ENCODE data around the gene PCDH9. TPM values are rescaled to one million over a fixed set of nuclear protein-coding genes. Genes with fewer than 3 reads are reported as not detected.
A peak's percentile ranks its signal among the peaks of the same experiment; 100 is the strongest.

The PCDH9 gene
- polyA plus RNA-seq, 4 donors: 0.27 to 1.1 (median 0.72) TPM; not detected in 1

DNA sequence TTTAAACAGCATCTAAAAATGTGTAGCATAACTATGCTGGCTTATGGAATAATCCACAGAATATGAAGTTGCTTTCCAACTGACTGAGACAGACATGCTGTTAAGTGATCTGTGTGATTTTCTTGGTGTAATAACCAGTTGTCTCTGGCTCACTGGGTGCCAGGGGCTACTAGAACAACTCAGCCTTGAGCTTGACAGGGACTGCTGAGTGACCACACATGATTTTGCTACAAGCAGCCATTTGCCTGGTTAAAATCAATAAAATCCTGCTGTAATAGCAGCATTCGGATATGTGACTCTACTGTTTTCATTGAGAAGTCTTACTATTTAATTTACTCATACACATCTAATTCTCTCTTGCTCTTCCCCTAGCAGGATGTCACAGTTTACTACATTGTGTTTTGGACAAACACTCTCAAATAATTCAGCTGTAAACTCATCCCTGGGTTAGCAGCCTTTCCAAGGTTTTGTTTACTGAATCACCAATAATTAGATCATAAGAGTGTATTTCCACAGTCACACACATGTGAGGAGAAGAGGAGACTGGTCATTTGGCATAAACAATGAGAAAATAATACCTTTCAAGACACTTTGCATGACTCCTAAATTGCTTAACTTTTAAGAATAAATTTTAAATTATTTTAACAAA lies 426.2 kb downstream of the PCDH9 start:
- no peak for FAIRE-seq
- no peak overlapping the region for H3K27ac ChIP-seq (ENCODE audit: low read depth in 1 of 3, low read length in 2 of 3)
- no peak for DNase-seq
- H3K4me1 ChIP-seq (ENCODE audit: control insufficient read depth in 3 of 3, insufficient read depth in 2 of 3, low read depth in 1 of 3, low read length in 2 of 3): no peaks in the 10 kb centered on the region
- no peaks in the 10 kb centered on the region for H3K27me3 ChIP-seq (ENCODE audit: control insufficient read depth in 3 of 3, insufficient read depth in 3 of 3, low read length in 3 of 3)
- no peaks in the 10 kb centered on the region for H3K9me3 ChIP-seq (ENCODE audit: control insufficient read depth in 2 of 2, insufficient read depth in 1 of 2, low read depth in 1 of 2, low read length in 1 of 2)
- H3K4me3 ChIP-seq (ENCODE audit: low read depth in 1 of 3, low read length in 3 of 3): no peak overlapping the region
- WGBS, 3 donors: 49 to 50% (median 49%) methylated on average over 1 of the region's 1 CpG
- no peaks in the 10 kb centered on the region for H3K36me3 ChIP-seq (ENCODE audit: control insufficient read depth in 3 of 3, insufficient read depth in 2 of 3, low read depth in 1 of 3, low read length in 3 of 3)

DNA sequence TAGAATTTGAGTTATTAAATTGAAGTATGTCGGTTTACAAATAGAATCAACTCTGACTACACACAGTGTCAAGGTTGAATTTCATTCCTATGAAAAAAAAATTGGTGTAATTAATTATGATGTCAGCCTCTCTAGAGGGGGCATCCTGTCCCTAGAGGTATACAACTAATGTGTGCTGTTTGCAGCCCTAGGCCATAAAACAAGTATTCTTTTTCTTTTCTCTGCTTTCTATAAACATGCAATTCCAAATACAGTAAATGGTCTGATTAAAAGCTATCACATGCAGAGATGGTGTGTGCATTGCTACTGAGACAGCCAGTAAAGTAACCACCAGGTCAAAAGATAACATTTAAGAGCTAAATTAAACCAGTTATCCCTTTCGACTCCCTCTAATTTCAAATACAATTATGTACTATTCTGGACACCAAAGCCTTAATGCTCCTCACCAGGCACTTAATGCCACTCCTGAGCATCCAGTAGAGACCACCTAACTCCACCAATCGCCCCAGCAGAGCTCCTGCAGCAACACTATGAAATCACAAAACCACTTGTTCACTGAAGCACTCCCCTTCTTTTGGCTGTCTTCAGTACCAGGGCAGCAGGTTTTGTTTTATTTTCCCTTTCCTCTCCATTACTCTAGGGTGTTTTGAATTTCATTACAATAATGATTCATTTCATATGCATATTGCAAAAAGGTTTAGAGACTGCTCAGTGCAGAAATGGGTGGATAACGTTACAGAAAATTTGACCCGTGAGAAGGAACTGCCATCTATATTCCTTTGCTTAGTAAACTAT lies 426.9 kb downstream of the PCDH9 start:
- Histone ChIP-seq H3K9me3 (ENCODE audit: control insufficient read depth in 2 of 2, insufficient read depth in 1 of 2, low read depth in 1 of 2, low read length in 1 of 2) (no peaks in the 10 kb centered on the region), H3K4me1 (ENCODE audit: control insufficient read depth in 3 of 3, insufficient read depth in 2 of 3, low read depth in 1 of 3, low read length in 2 of 3) (no peaks in the 10 kb centered on the region), H3K27me3 (ENCODE audit: control insufficient read depth in 3 of 3, insufficient read depth in 3 of 3, low read length in 3 of 3) (no peaks in the 10 kb centered on the region), H3K4me3 (ENCODE audit: low read depth in 1 of 3, low read length in 3 of 3) (no peak overlapping the region), H3K27ac (ENCODE audit: low read depth in 1 of 3, low read length in 2 of 3) (no peak overlapping the region), H3K36me3 (ENCODE audit: control insufficient read depth in 3 of 3, insufficient read depth in 2 of 3, low read depth in 1 of 3, low read length in 3 of 3) (no peaks in the 10 kb centered on the region)
- FAIRE-seq (no peak), DNase-seq (no peak)
- 65 to 75% (median 74%) methylated on average over 5 of the region's 5 CpGs for WGBS, 3 donors

DNA sequence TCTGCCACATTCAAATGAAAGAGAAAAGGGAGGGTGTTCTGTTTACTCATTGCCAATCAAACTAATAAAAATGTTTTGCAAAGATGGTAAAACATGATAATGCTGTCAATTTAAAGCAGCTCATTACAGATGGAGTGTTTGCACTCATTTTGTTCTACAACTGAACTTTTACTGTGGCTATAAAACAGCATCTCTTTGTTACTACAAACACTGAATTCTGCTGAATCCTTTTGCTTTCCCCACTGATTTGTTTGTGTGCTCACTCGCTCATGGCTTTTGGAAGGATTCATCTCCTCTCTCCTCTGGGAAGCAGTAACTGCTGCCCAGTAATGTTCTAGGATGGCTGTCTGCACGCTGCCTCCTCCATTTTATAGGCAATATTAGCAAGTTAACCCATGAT lies 434.5 kb downstream of the PCDH9 start:
- DNase-seq: no peak
- Histone ChIP-seq H3K4me1 (ENCODE audit: control insufficient read depth in 3 of 3, insufficient read depth in 2 of 3, low read depth in 1 of 3, low read length in 2 of 3) (no peaks in the 10 kb centered on the region), H3K36me3 (ENCODE audit: control insufficient read depth in 3 of 3, insufficient read depth in 2 of 3, low read depth in 1 of 3, low read length in 3 of 3) (no peaks in the 10 kb centered on the region), H3K27ac (ENCODE audit: low read depth in 1 of 3, low read length in 2 of 3) (no peak overlapping the region), H3K27me3 (ENCODE audit: control insufficient read depth in 3 of 3, insufficient read depth in 3 of 3, low read length in 3 of 3) (no peaks in the 10 kb centered on the region), H3K9me3 (ENCODE audit: control insufficient read depth in 2 of 2, insufficient read depth in 1 of 2, low read depth in 1 of 2, low read length in 1 of 2) (no peaks in the 10 kb centered on the region), H3K4me3 (ENCODE audit: low read depth in 1 of 3, low read length in 3 of 3) (no peak overlapping the region)
- WGBS, 3 donors: 45 to 68% (median 46%) methylated on average over 2 of the region's 2 CpGs
- no peak for FAIRE-seq

DNA sequence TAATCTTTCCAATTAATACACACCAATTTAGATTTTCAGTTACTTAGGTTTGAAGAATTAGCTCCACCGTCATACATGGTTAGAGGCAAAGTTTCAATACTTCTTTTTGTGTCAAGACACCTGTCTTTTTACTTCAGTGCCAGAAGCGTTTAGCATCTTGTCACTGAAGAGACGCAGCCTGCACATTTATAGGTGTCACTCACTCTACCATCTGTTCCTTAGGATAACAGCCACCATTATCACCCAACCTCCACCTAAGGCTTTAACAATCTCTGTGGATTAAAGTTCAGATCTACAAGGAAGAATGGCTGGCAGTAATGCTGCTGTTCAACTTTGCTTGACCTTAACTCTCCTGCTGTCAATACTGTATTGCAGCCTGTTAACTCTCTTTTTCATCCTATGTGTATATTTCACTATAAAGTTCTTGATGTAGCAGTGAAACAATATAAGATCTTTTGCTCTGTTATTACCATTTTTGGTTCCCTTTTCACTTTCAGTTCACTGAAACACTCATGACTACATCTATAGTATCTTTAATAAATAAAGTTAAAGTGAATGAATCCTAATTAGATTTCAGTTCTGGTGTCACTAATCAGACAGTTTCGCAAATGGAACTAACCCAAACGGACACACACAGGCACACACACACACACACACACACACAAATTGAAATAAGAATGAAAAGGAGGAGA lies 435.6 kb downstream of the PCDH9 start:
- WGBS, 3 donors: 35 to 67% (median 51%) methylated on average over 5 of the region's 5 CpGs
- no peaks in the 10 kb centered on the region for H3K4me1 ChIP-seq (ENCODE audit: control insufficient read depth in 3 of 3, insufficient read depth in 2 of 3, low read depth in 1 of 3, low read length in 2 of 3)
- peak; percentile 1 to 2 for DNase-seq
- no peaks in the 10 kb centered on the region for H3K9me3 ChIP-seq (ENCODE audit: control insufficient read depth in 2 of 2, insufficient read depth in 1 of 2, low read depth in 1 of 2, low read length in 1 of 2)
- H3K27me3 ChIP-seq (ENCODE audit: control insufficient read depth in 3 of 3, insufficient read depth in 3 of 3, low read length in 3 of 3): no peaks in the 10 kb centered on the region
- no peak overlapping the region for H3K27ac ChIP-seq (ENCODE audit: low read depth in 1 of 3, low read length in 2 of 3)
- no peaks in the 10 kb centered on the region for H3K36me3 ChIP-seq (ENCODE audit: control insufficient read depth in 3 of 3, insufficient read depth in 2 of 3, low read depth in 1 of 3, low read length in 3 of 3)
- no peak for FAIRE-seq
- no peak overlapping the region for H3K4me3 ChIP-seq (ENCODE audit: low read depth in 1 of 3, low read length in 3 of 3)

DNA sequence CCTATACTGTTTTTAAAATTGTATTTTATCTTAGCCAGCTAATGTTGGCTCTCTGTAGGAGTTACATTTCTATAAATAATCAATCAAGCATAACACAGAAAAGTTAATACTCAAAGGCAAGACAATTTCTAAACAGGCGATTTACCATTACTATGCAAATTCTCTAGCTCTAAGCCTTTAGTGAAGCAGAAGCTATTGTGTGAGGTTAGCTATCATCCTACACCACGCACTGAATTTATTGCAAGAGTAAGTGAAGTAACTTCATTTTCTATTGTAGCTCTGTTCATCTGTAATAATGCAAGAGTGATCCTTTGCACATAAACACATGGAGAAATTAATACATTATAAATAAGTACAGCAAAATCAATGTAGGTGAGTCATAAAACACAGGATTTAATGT lies 439.3 kb downstream of the PCDH9 start:
- DNase-seq (no peak), FAIRE-seq (no peak)
- no peak overlapping the region for H3K4me3 ChIP-seq (ENCODE audit: low read depth in 1 of 3, low read length in 3 of 3)
- H3K4me1 ChIP-seq (ENCODE audit: control insufficient read depth in 3 of 3, insufficient read depth in 2 of 3, low read depth in 1 of 3, low read length in 2 of 3): no peaks in the 10 kb centered on the region
- H3K36me3 ChIP-seq (ENCODE audit: control insufficient read depth in 3 of 3, insufficient read depth in 2 of 3, low read depth in 1 of 3, low read length in 3 of 3): no peaks in the 10 kb centered on the region
- no peaks in the 10 kb centered on the region for H3K27me3 ChIP-seq (ENCODE audit: control insufficient read depth in 3 of 3, insufficient read depth in 3 of 3, low read length in 3 of 3)
- no peaks in the 10 kb centered on the region for H3K9me3 ChIP-seq (ENCODE audit: control insufficient read depth in 2 of 2, insufficient read depth in 1 of 2, low read depth in 1 of 2, low read length in 1 of 2)
- no peak overlapping the region for H3K27ac ChIP-seq (ENCODE audit: low read depth in 1 of 3, low read length in 2 of 3)
- 81 to 86% (median 86%) methylated on average over 2 of the region's 2 CpGs for WGBS, 3 donors

DNA sequence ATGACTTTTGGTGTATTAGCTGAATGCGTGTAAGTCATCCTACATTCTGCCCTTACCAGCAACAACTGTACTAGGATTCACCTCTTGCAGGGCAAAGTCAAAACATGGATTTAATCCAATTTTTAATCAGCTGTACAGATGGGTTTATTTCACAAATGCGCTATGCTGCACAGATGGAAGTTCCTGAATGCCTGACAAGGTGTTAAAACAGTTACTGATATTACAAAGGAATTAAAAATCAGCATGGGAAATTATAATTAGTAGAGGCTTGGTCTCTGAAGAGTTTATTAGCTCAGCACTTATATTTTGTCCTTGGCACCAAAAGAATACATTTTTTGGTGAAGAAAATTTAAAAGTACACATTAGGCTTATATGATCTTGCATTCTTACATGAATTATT lies 448.9 kb downstream of the PCDH9 start:
- DNase-seq (no peak), FAIRE-seq (no peak)
- H3K4me3 ChIP-seq (ENCODE audit: low read depth in 1 of 3, low read length in 3 of 3): no peak overlapping the region
- H3K36me3 ChIP-seq (ENCODE audit: control insufficient read depth in 3 of 3, insufficient read depth in 2 of 3, low read depth in 1 of 3, low read length in 3 of 3): no peaks in the 10 kb centered on the region
- no peaks in the 10 kb centered on the region for H3K9me3 ChIP-seq (ENCODE audit: control insufficient read depth in 2 of 2, insufficient read depth in 1 of 2, low read depth in 1 of 2, low read length in 1 of 2)
- no peaks in the 10 kb centered on the region for H3K4me1 ChIP-seq (ENCODE audit: control insufficient read depth in 3 of 3, insufficient read depth in 2 of 3, low read depth in 1 of 3, low read length in 2 of 3)
- whole genome bisulfite sequencing, 3 donors: 80 to 87% (median 86%) methylated on average over 2 of the region's 2 CpGs
- H3K27me3 ChIP-seq (ENCODE audit: control insufficient read depth in 3 of 3, insufficient read depth in 3 of 3, low read length in 3 of 3): no peaks in the 10 kb centered on the region
- H3K27ac ChIP-seq (ENCODE audit: low read depth in 1 of 3, low read length in 2 of 3): no peak overlapping the region

DNA sequence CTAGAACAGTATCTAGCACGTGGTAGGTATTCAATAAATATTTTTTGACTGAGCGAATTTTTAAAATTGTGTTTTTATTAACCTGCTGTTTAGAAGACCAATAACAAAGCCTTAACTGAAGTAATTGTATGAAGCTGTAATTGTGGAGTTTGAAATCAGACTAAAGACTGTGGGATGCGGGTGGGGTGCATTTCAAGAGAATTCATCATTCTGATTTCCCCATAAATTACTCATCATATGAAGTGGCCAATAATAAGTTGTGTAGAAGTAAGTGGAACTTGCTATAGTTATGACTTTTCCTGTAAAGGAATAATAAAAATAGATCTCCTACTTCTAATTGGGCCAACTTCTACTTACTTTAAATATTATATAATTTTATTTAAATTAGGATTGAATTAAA lies 449.3 kb downstream of the PCDH9 start:
- Histone ChIP-seq H3K36me3 (ENCODE audit: control insufficient read depth in 3 of 3, insufficient read depth in 2 of 3, low read depth in 1 of 3, low read length in 3 of 3) (no peaks in the 10 kb centered on the region), H3K9me3 (ENCODE audit: control insufficient read depth in 2 of 2, insufficient read depth in 1 of 2, low read depth in 1 of 2, low read length in 1 of 2) (no peaks in the 10 kb centered on the region), H3K27ac (ENCODE audit: low read depth in 1 of 3, low read length in 2 of 3) (no peak overlapping the region), H3K27me3 (ENCODE audit: control insufficient read depth in 3 of 3, insufficient read depth in 3 of 3, low read length in 3 of 3) (no peaks in the 10 kb centered on the region), H3K4me3 (ENCODE audit: low read depth in 1 of 3, low read length in 3 of 3) (no peak overlapping the region), H3K4me1 (ENCODE audit: control insufficient read depth in 3 of 3, insufficient read depth in 2 of 3, low read depth in 1 of 3, low read length in 2 of 3) (no peaks in the 10 kb centered on the region)
- DNase-seq: no peak
- WGBS, 3 donors: 54 to 78% (median 57%) methylated on average over 3 of the region's 3 CpGs
- no peak for FAIRE-seq

DNA sequence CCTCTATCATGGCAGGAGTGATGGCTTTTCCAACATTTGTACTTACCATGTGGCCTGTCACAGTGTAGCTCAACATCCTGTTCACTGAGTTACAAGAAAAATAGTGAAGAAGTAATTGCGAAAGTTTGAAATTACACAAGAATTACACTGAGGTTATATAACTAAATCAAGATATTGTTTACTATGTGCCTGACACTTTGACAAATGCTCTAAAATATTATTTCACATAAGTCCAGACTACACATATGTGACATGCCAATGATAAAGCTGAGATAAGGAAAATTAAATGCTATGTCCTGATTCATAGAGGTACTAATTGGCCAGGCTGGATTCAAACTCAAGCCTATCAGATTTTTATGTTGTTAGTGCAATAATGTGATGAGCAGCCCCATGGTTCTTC lies 451.7 kb downstream of the PCDH9 start:
- no peaks in the 10 kb centered on the region for H3K9me3 ChIP-seq (ENCODE audit: control insufficient read depth in 2 of 2, insufficient read depth in 1 of 2, low read depth in 1 of 2, low read length in 1 of 2)
- DNase-seq: no peak
- 94 to 98% (median 95%) methylated on average over 1 of the region's 1 CpG for WGBS, 3 donors
- FAIRE-seq: no peak
- no peaks in the 10 kb centered on the region for H3K4me1 ChIP-seq (ENCODE audit: control insufficient read depth in 3 of 3, insufficient read depth in 2 of 3, low read depth in 1 of 3, low read length in 2 of 3)
- no peaks in the 10 kb centered on the region for H3K36me3 ChIP-seq (ENCODE audit: control insufficient read depth in 3 of 3, insufficient read depth in 2 of 3, low read depth in 1 of 3, low read length in 3 of 3)
- no peaks in the 10 kb centered on the region for H3K27me3 ChIP-seq (ENCODE audit: control insufficient read depth in 3 of 3, insufficient read depth in 3 of 3, low read length in 3 of 3)
- H3K27ac ChIP-seq (ENCODE audit: low read depth in 1 of 3, low read length in 2 of 3): no peak overlapping the region
- no peak overlapping the region for H3K4me3 ChIP-seq (ENCODE audit: low read depth in 1 of 3, low read length in 3 of 3)

Measured in small intestine (tissue), 7 donors.